Neutrophil (primary cell): ENCODE data around the gene RBM3.

Source experiments
- H3K27ac ChIP-seq: fragments of 200-600 bp; sonication (generic); 2 replicates; pipeline ENCODE4 v1.5.1; 2016; ENCODE audit warnings: mild to moderate bottlenecking, moderate library complexity
- H3K27me3 ChIP-seq: fragments of 200-600 bp; sonication (generic); 2 replicates; pipeline ENCODE4 v1.6.0; 2016; ENCODE audit warnings: mild to moderate bottlenecking
- H3K36me3 ChIP-seq: fragments of 200-600 bp; sonication (generic); 2 replicates; pipeline ENCODE4 v1.5.1; 2017
- H3K4me1 ChIP-seq, 2 experiments: fragments of 200-600 bp in 1 of 2; sonication (generic) in 1 of 2; 1 replicate in 1 of 2; 2 replicates in 1 of 2; pipeline versions ENCODE4 v1.5.1 to v1.6.1; 2013 to 2016; ENCODE audit warnings: low read depth in 1 of 2, low read length in 1 of 2, mild to moderate bottlenecking in 1 of 2, moderate library complexity in 1 of 2; ENCODE audit not compliant: control insufficient read depth in 1 of 2, insufficient read depth in 1 of 2
- H3K4me3 ChIP-seq, 2 experiments: fragments of 200-600 bp in 1 of 2; sonication (generic) in 1 of 2; 1 replicate in 1 of 2; 2 replicates in 1 of 2; pipeline ENCODE4 v1.5.1; 2013 to 2016; ENCODE audit warnings: low read depth in 1 of 2, low read length in 1 of 2, mild to moderate bottlenecking in 1 of 2, moderate library complexity in 1 of 2
- H3K9me3 ChIP-seq: fragments of 200-600 bp; sonication (generic); 2 replicates; pipeline ENCODE4 v1.5.1; 2016
- CTCF ChIP-seq: fragments of 200-600 bp; sonication (generic); IDR thresholded peaks from 2 replicates; pipeline ENCODE4 v1.5.1; 2016; ENCODE audit warnings: antibody characterized with exemption

The RBM3 gene

GRCh38 chrX:48579259-48579658 is 5.0 kb downstream of the RBM3 start:
- no peak overlapping the region for H3K27ac ChIP-seq
- no peaks in the 10 kb centered on the region for H3K27me3 ChIP-seq
- no peak overlapping the region for H3K4me3 ChIP-seq
- H3K4me1 ChIP-seq = peaks cover 14 to 17% of the 10 kb centered on the region in 2 experiments
- no peak for TF ChIP-seq CTCF
- H3K36me3 ChIP-seq = peaks cover 26% of the 10 kb centered on the region
- H3K9me3 ChIP-seq = no peaks in the 10 kb centered on the region

- no peak overlapping the region for H3K27ac ChIP-seq
- H3K4me1 ChIP-seq = peaks cover 6 to 8% of the 10 kb centered on the region in 2 experiments
- no peaks in the 10 kb centered on the region for H3K27me3 ChIP-seq
- H3K9me3 ChIP-seq = no peaks in the 10 kb centered on the region
- H3K36me3 ChIP-seq = peaks cover 23% of the 10 kb centered on the region
- TF ChIP-seq CTCF = no peak
- no peak overlapping the region for H3K4me3 ChIP-seq
Observed at GRCh38 chrX:48580662-48581061, 6.4 kb downstream of the RBM3 start.

GRCh38 chrX:48584698-48585097 is 10.4 kb downstream of the RBM3 start:
- Histone ChIP-seq H3K36me3 (no peaks in the 10 kb centered on the region), H3K4me1 (no peaks in the 10 kb centered on the region), H3K27me3 (no peaks in the 10 kb centered on the region), H3K9me3 (no peaks in the 10 kb centered on the region), H3K27ac (no peak overlapping the region), H3K4me3 (no peak overlapping the region)
- no peak for TF ChIP-seq CTCF

GRCh38 chrX:48589482-48590162 is 15.3 kb downstream of the RBM3 start:
- no peak overlapping the region for H3K27ac ChIP-seq

GRCh38 chrX:48590203-48591103 is 16.2 kb downstream of the RBM3 start:
- H3K4me1 ChIP-seq = peaks cover 21 to 27% of the 10 kb centered on the region in 2 experiments
- peak overlapping the region; percentile 74 for H3K27ac ChIP-seq
- H3K36me3 ChIP-seq = no peaks in the 10 kb centered on the region
- TF ChIP-seq CTCF = no peak
- no peak overlapping the region for H3K4me3 ChIP-seq
- H3K9me3 ChIP-seq = no peaks in the 10 kb centered on the region
- H3K27me3 ChIP-seq = no peaks in the 10 kb centered on the region

More at GRCh38 chrX:48589482-48590162, 15.3 kb downstream of the RBM3 start:
- TF ChIP-seq CTCF = no peak
- peaks cover 21 to 27% of the 10 kb centered on the region in 2 experiments for H3K4me1 ChIP-seq
- no peak overlapping the region for H3K4me3 ChIP-seq
- H3K27me3 ChIP-seq = no peaks in the 10 kb centered on the region
- H3K36me3 ChIP-seq = no peaks in the 10 kb centered on the region
- no peaks in the 10 kb centered on the region for H3K9me3 ChIP-seq
